HG02840 (cell line): ENCODE data around the gene BRAP.
"Not testable (repeated sequence)": the region's sequence is repeated elsewhere in the genome, so short reads cannot be mapped to it uniquely, and the experiment has no call there.

Experiments
- ATAC-seq: cut with Tn5 transposase; IDR thresholded peaks from one replicate; pipeline ENCODE4 v1.9.1; 2021; ENCODE audit warnings: mild to moderate bottlenecking, moderate library complexity, moderate number of reproducible peaks; ENCODE audit not compliant: unreplicated experiment, low FRiP score

BRAP gene, protein sequence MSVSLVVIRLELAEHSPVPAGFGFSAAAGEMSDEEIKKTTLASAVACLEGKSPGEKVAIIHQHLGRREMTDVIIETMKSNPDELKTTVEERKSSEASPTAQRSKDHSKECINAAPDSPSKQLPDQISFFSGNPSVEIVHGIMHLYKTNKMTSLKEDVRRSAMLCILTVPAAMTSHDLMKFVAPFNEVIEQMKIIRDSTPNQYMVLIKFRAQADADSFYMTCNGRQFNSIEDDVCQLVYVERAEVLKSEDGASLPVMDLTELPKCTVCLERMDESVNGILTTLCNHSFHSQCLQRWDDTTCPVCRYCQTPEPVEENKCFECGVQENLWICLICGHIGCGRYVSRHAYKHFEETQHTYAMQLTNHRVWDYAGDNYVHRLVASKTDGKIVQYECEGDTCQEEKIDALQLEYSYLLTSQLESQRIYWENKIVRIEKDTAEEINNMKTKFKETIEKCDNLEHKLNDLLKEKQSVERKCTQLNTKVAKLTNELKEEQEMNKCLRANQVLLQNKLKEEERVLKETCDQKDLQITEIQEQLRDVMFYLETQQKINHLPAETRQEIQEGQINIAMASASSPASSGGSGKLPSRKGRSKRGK

DNA sequence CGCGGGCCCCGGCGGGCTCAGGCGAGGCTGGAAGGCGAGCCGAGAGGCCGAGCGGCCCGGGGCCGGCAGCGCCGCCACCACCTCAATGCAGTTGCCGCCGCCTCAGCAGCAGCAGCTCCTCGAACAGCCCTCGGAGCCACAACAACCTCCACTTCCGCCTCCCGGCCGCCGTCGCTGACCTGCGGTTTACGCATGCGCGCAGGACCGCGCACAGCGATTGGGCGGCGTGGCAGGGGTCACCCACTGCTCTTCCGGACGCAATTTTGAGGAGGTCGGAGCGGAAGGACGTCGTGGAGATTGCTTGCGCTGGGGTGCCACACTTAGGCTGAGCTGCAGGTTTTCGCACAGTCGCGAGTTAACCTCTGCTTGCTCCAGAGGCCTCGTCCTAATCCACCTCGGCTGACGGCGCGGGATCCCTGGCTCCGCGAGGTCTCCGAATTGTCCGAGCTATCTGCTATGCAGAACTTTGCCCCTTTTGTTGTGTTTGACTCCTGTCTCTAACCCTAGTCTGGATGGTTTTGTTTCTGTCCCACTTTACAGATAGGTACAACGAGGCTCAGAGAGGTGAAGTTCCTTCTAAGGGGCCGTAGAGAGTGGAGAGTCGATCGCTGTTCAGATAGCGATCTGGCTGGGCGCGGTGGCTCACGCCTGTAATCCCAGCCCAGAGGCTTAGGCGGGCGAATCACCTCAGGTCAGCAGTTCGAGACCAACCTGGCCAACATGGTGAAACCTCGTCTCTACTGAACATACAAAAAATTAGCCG lies at the start of gene BRAP, which contains the start of gene ACAD10:
Gene BRAP, minus strand, starts transcription at position 146 of the 763 bp plus-strand sequence. CDS start 164 bp downstream, outside the sequence.
Gene ACAD10, plus strand, starts transcription at position 243 of the 763 bp plus-strand sequence. CDS start 6,657 bp downstream, outside the sequence.
- ATAC-seq, result peak; percentile 90

DNA sequence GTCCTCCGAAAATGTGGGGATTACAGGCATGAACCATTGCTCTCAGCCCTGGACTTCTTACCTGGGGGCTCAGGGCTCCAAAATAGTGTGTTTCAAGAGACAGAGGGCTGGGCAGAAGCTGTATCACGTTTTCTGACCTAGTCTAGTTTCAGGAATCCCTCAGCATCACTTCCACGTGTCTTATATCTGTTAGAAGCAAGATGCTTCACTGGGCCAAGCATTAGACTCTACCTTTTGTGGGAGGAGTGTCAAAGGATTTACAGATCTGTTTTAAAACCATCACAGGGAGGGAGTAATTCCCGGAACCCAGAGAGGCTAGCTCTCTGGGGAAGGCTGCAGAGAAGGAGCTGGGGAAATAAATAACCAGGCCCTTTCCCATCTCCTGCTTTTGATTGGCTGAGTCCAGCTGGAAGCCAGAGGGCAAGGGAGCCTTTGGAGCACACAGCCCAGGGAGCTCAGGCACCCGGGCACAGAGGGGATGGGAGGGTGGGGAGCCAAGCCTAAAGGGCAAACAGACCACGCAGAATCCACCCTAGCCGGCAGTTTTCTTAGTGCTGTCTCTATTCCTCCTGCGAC lies 47.7 kb upstream of the BRAP start:
- ATAC-seq, result no peak

DNA sequence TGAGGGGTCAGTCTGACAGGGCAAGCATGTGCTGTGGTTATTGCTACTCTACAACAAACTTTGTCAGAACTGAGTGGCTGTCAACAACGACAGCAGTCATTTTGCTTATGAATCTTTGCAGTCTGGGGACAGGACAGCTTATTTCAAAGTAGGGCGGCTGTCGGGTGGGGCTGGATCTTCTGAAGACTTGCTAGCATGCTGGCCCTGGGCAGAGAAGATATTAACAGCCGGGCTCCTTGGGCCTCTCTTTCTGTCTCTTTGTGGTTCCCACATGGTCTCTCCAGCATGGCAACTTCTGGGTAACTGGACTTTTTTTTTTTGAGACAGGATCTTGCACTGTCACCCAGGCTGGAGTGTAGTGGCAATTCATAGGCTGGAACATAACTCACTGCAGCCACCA lies 47.0 kb upstream of the BRAP start:
- no peak for ATAC-seq

DNA sequence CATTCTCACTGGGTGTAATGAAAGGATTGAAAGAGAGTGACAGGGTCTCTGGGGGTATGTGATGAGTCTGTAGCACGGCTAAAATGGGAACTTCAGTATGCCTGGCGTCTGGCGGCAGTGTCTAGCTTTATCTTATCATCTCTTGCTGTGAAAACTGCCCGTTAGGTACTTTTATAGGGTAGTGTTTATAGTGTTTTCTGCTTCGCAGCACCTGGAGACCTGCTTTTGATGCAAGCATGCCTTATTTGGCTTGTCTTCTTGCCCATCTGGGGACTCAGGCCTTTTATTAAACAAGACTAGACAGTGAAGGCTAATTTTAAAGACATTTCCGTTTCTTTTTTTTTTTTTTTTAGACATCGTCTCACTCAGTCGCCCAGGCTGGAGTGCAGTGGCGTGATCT lies 44.7 kb upstream of the BRAP start:
- no peak for ATAC-seq

DNA sequence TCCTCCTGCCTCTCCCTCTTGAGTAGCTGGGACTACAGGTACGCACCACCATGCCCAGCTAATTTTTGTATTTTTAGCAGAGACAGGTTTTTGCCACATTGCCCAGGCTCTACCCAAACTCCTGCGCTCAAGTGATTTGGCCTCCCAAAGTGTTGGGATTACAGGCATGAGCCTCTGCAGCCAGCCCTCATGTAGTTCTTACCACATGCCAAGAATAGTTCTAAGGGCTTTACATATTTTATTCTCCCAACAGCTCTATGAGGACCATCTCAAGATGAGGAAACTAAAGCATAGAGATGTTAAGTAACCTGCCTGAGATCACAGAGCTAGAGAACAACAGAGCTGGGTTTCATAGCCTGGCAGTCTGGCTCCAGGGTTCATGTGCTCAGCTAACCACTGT lies 43.0 kb upstream of the BRAP start:
- ATAC-seq, result no peak

DNA sequence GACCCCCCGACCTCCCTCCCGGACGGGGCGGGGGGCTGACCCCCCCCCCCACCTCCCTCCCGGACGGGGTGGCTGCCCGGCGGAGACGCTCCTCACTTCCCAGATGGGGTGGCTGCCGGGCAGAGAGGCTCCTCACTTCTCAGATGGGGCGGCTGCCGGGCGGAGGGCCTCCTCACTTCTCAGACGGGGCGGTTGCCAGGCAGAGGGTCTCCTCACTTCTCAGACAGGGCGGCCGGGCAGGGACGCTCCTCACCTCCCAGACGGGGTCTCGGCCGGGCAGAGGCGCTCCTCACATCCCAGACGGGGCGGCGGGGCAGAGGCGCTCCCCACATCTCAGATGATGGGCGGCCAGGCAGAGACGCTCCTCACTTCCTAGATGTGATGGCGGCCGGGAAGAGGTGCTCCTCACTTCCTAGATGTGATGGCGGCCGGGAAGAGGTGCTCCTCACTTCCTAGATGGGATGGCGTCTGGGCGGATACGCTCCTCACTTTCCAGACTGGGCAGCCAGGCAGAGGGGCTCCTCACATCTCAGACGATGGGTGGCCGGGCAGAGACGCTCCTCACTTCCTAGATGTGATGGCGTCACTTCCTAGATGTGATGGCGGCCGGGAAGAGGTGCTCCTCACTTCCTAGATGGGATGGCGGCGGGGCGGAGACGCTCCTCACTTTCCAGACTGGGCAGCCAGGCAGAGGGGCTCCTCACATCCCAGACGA lies 38.0 kb upstream of the BRAP start:
- ATAC-seq, result not testable (repeated sequence)

DNA sequence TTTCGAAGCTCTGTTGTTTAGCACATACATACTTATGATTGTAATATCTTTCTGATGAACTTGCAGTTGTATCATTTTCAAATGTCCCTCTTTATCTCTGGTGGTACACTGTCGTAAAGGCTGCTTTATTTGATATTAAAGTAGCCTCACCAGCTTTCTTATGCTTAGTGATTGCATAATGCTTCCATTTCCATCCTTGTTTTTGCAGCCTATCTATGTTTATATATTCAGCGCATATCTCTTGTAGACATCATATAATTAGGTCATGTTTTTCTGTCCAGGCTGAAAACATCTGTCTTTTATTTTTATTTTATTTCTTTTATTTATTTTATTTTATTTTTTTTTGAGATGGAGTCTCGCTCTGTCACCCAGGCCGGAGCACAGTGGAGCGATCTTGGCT lies 34.7 kb upstream of the BRAP start:
- ATAC-seq, result no peak

DNA sequence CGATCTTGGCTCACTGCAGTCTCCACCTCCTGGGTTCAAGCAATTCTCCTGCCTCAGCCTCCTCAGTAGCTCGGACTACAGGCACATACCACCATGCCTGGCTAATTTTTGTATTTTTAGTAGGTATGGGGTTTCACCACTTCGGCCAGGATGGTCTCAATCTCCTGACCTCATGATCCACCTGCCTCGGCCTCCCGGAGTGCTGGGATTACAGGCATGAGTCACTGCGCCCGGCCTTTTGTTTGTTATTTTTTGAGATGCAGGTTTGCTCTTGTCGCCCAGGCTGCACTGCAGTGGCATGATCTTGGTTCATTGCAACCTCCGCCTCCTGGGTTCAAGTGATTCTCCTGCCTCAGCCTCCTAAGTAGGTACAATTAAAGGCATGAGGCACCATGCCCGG lies 33.6 kb upstream of the BRAP start:
- ATAC-seq, result not testable (repeated sequence)

DNA sequence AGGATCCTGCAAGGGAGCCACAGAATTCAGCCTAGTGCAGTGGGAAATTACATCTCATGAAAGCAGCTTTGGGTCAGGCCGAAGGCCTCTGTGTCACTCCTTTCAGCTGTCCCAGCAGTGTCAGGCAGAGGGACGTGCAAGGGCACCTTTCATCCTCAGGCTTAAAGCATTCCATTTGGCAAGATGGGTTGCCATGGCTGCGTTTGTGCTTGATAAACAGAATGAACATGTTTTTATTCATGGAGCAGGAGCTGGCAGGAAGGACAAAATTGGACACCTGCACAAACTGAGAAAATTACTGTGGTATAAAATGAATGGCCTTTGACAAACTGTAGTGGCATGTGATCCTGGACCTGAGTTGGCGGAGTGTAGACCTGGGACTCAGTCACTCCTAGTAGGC lies 29.5 kb upstream of the BRAP start:
- no peak for ATAC-seq

DNA sequence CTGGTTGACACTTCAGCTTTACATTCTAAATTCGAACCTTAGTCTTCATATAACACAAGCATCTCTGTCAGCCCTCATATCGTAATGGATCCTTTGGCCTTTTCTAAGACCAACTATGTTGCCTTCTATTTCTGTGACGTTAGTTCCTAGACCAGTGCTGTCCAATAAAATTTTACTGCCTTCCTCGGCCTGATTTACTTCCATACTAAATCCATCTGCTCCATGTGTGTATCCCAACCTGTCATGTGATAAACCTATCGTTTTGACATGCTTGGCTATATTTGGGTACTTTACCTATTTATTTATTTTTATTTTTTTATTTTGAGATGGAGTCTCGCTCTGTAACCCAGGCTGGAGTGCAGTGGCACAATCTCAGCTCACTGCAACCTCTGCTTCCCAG lies 20.4 kb upstream of the BRAP start:
- no peak for ATAC-seq

DNA sequence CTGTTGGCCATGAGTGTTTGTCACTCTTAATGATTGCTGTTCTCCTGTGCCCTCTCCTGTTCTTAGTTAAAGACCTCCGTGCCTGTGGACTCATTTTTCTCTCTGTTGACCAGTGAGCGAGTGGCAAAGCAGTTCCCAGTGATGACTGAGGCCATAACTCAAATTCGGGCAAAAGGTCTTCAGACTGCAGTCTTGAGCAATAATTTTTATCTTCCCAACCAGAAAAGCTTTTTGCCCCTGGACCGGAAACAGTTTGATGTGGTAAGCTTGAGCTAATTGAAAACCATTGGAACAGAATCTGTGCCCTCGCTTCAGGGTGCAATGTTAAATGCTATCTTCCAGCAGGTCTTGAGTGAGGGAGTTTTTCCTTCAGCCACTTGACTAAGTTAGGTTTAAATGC lies 19.9 kb upstream of the BRAP start:
- ATAC-seq, result no peak

DNA sequence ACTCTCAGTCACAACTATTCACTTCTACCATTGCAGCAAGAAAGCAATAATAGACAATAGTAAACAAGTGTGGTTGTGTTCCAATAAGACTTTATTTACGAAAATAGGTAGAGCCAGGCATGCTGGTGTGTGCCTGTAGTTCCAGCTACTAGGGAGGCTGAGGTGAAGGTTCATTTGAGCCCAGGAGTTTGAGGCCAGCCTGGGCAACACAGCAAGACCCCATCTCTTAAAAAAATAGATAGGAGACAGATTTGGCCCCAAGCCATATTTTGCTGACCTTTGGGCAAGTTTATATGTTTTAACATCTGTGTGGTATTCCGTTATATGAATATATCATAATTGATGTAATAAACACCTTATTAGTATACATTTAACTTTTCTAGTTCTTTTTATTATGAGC lies 14.2 kb upstream of the BRAP start:
- ATAC-seq, result no peak

DNA sequence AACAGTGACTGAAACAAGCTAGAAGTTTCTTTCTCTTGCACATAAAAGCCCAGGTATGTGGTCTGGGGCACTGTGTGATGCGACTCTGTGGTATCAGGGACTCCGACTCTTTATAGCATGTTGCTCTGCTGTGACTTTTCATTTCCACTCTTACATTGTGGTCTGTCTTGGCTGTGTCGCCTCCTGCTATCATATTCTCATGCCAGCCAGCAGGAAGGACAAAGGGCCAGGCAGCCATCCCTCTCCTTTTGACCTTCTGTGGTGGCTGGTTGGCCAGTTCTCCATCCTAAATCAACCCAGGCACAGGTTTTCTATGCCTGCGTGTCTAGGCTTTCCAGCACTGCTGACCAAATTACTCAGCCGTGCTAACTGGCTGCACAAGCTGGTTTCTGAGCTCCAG lies 8.1 kb upstream of the BRAP start:
- ATAC-seq, result no peak

DNA sequence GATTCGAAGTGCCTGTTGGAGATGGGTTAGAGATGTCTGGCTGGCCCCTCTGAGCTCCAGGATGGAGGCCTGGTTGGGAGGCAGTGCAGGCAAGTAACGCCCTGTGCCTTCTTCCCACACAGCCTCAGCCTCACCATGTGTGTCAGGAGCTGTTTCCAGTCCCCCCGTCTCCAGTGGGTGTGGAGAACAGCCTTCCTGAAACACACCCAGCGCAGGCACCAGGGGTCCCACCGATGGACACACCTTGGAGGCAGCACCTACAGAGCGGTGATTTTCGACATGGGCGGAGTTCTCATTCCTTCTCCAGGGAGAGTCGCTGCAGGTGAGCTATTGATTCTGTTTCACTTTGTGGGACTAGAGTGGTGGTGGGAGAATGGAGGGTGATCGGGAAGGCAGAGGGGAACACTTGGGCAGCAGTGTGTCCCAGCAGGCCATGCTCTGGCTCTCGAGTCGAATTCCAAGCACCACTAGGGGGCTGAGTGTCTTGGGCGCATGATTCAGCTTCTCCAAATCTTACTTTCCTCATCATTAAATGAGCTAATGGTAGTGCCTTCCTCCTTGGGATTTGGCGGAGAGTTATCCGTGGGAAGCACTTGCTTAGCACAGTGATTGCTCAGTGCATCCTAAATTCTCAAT lies 6.9 kb upstream of the BRAP start:
- ATAC-seq, result no peak

DNA sequence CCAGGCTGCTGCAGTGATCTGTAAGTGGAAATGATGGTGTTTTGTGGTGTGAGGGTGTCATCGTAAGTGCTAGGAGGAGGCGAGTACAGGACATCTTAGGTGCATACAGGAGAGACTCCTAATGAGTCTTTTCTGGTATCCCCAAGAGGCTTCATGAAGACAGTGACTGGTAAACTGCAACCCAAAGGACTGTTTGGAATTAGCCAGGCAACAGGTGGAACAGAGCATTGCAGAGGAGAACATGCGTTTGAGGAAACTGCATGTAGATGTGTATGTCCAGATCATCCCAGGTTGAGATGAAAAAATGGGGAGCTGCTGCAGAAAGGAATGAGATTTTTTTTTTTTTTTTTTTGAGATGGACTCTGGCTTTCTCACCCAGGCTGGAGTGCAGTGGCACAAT lies 5.5 kb upstream of the BRAP start:
- no peak for ATAC-seq

DNA sequence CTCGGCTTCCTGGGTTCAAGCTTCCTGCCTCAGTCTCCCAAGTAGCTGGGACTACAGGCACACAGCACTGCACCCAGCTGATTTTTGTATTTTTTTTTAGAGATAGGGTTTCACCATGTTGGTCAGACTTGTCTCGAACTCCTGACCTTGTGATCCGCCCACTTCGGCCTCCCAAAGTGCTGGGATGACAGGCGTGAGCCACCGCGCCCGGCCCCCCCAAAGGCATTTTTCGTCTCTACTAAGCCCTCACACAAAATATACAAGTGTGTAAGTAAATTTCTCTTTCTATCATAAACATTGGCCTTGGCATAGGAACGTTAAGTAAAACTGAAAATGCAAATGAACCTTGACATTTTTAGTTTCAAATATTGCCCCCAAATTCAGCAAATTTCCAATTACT lies 2.2 kb upstream of the BRAP start:
- ATAC-seq, result no peak

DNA sequence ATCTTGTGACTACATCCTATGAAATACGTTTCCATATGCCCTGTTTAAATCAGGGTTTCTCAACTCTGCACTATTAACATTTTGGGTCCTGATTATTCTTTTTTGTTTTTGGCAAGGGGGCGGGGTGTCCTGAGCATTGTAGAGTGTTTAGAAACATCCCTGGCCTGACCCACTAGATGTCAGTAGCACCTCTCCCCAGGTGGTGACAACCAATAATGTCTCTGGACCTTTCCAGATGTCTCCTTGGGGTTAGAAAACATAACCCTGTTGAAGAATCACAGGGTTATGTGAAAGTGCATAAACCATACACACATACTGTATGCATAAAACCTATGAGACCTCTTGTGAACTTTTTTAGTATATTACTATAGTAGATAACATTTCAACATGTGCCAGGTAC lies 1.5 kb upstream of the BRAP start:
- no peak for ATAC-seq

DNA sequence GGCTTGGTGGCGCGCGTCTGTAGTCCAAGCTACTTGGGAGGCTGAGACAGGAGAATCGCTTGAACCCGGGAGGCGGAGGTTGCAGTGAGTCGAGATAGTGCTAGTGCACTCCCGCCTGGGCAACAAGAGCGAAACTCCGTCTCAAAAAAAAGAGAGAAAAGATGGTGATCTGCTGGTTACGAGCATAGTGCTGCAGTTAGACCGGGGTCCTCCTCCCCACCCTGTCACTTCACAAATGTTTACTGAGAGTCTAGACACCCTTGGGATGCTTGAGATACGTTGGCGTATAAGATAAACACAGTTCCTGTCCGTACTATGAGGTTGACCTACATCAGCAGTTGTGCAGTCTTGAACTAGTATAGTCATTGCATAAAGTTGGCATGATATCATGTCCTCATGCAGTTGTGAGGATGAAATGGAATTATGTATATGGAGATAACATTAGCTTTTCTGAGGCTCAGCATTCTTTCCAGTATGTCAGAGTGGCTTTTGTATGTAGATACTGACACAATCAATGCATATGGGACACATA lies 884 bp upstream of the BRAP start:
- no peak for ATAC-seq

DNA sequence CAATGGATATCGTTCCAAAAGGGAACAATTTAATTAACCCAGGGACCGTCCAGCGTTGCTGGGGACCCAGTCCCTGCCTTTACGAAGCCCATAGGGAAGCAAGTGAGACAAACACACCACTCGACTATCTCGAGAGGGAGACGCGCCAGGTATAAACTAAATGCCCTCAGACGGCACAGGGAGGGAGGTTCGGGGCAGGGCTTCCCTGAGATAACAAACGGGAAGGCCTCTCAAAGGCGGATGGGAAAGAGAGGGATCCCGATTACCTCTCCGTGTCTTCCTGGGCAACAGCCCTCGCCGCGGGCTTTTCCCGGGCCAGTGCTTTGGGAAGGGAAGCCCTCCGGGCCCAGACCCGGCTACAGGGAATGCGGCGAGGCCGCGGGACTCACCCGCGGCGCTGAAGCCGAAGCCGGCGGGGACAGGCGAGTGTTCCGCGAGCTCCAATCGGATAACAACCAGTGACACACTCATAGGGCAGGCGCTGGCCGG lies 390 bp downstream of the BRAP start:
- peak; percentile 14 for ATAC-seq
